ENCODE results near the gene CELA3B. TPM values are rescaled to one million over a fixed set of nuclear protein-coding genes. Genes with fewer than 3 reads are reported as not detected.

Gene CELA3B
- total RNA-seq, 1 experiment from 2014 or later = not detected

- Histone ChIP-seq H3K27ac (ENCODE audit: low read depth, low read length, poor library complexity, severe bottlenecking) (no peak overlapping the region), H3K4me1 (ENCODE audit: insufficient read depth, low read length, poor library complexity, severe bottlenecking) (peaks cover 25% of the 10 kb centered on the region), H3K36me3 (ENCODE audit: insufficient read depth, low read length, poor library complexity, severe bottlenecking) (no peaks in the 10 kb centered on the region), H3K4me3 (ENCODE audit: low read depth, low read length, poor library complexity, severe bottlenecking) (no peak overlapping the region), H3K27me3 (replicated peaks; ENCODE audit: insufficient read depth, low read depth, low read length, poor library complexity) (no peaks in the 10 kb centered on the region), H3K9me3 (ENCODE audit: low read depth, low read length, poor library complexity, severe bottlenecking) (no peaks in the 10 kb centered on the region)
- intact Hi-C loops (cut with micrococcal nuclease; ENCODE audit: unreplicated experiment) = no loop called here
- TF ChIP-seq EZH2 (IDR thresholded peaks at IDR 0.05; ENCODE audit: borderline replicate concordance, low read depth, low read length, poor library complexity, severe bottlenecking) (no peak), CTCF (conservative IDR thresholded peaks at IDR 0.05; ENCODE audit: low read depth, low read length) (no peak)
- no TSS peak for BruUV-seq (replicated peaks)
- POLR2A ChIA-PET (ENCODE audit: low non-redundant PET) = no interaction called here
- DNase-seq (ENCODE audit: low spot score) = no peak
- CTCF ChIA-PET = no interaction called here
These were observed 37.9 kb upstream of the CELA3B start for GRCh38 chr1:21938732-21939538.

- Histone ChIP-seq H3K27me3 (replicated peaks; ENCODE audit: insufficient read depth, low read depth, low read length, poor library complexity) (no peaks in the 10 kb centered on the region), H3K9me3 (ENCODE audit: low read depth, low read length, poor library complexity, severe bottlenecking) (no peaks in the 10 kb centered on the region), H3K36me3 (ENCODE audit: insufficient read depth, low read length, poor library complexity, severe bottlenecking) (no peaks in the 10 kb centered on the region), H3K27ac (ENCODE audit: low read depth, low read length, poor library complexity, severe bottlenecking) (no peak overlapping the region), H3K4me1 (ENCODE audit: insufficient read depth, low read length, poor library complexity, severe bottlenecking) (peaks cover 23% of the 10 kb centered on the region), H3K4me3 (ENCODE audit: low read depth, low read length, poor library complexity, severe bottlenecking) (no peak overlapping the region)
- intact Hi-C loops (cut with micrococcal nuclease; ENCODE audit: unreplicated experiment) = no loop called here
- no TSS peak for BruUV-seq (replicated peaks)
- DNase-seq (ENCODE audit: low spot score) = peak; percentile 78
- CTCF ChIA-PET = interaction anchor here (0.5 kb wide), 1 partner anchor 791 kb away, joined by 3 read pairs; no protein-coding TSS in a partner anchor
- TF ChIP-seq CTCF (conservative IDR thresholded peaks at IDR 0.05; ENCODE audit: low read depth, low read length) = peak; percentile 41
- TF ChIP-seq EZH2 (IDR thresholded peaks at IDR 0.05; ENCODE audit: borderline replicate concordance, low read depth, low read length, poor library complexity, severe bottlenecking) = no peak
- POLR2A ChIA-PET (ENCODE audit: low non-redundant PET) = no interaction called here
These were observed 37.0 kb upstream of the CELA3B start for GRCh38 chr1:21939650-21940374.

- POLR2A ChIA-PET (ENCODE audit: low non-redundant PET) = no interaction called here
- BruUV-seq (replicated peaks) = no TSS peak
- CTCF ChIA-PET = no interaction called here
- Histone ChIP-seq H3K4me3 (ENCODE audit: low read depth, low read length, poor library complexity, severe bottlenecking) (no peak overlapping the region), H3K36me3 (ENCODE audit: insufficient read depth, low read length, poor library complexity, severe bottlenecking) (no peaks in the 10 kb centered on the region), H3K27ac (ENCODE audit: low read depth, low read length, poor library complexity, severe bottlenecking) (no peak overlapping the region), H3K4me1 (ENCODE audit: insufficient read depth, low read length, poor library complexity, severe bottlenecking) (peaks cover 23% of the 10 kb centered on the region), H3K27me3 (replicated peaks; ENCODE audit: insufficient read depth, low read depth, low read length, poor library complexity) (no peaks in the 10 kb centered on the region), H3K9me3 (ENCODE audit: low read depth, low read length, poor library complexity, severe bottlenecking) (no peaks in the 10 kb centered on the region)
- DNase-seq (ENCODE audit: low spot score) = no peak
- TF ChIP-seq EZH2 (IDR thresholded peaks at IDR 0.05; ENCODE audit: borderline replicate concordance, low read depth, low read length, poor library complexity, severe bottlenecking) (no peak), CTCF (conservative IDR thresholded peaks at IDR 0.05; ENCODE audit: low read depth, low read length) (no peak)
- intact Hi-C loops (cut with micrococcal nuclease; ENCODE audit: unreplicated experiment) = no loop called here
These were observed 36.3 kb upstream of the CELA3B start for GRCh38 chr1:21940492-21940891.

Data from A673 (cell line).